HG02938 (cell line): ENCODE data around the gene HJURP.

Experiments used
- ATAC-seq: cut with Tn5 transposase; IDR thresholded peaks from one replicate; pipeline ENCODE4 v1.9.1; 2021; ENCODE audit warnings: mild to moderate bottlenecking, moderate library complexity; ENCODE audit not compliant: unreplicated experiment

The HJURP gene

DNA sequence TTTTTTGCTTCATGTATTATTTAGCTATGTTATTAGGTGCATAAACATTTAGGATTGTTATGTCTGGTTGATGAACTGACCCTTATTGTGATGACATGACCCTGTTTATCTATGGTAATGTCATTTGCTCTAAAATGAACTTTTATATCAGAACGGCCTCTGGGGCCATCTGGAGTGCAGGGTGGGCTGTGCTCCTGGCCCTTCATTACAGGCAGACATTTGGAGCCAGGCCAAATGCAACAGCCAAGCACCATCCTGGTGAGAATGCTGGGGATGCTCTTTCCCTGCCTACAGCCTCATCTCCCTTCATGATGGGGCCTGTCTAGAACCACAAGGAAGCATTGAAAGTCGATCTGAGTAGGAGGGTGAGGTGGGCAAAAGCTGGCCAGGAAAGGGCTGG is 38.0 kb downstream of the HJURP start:
- ATAC-seq: no peak

DNA sequence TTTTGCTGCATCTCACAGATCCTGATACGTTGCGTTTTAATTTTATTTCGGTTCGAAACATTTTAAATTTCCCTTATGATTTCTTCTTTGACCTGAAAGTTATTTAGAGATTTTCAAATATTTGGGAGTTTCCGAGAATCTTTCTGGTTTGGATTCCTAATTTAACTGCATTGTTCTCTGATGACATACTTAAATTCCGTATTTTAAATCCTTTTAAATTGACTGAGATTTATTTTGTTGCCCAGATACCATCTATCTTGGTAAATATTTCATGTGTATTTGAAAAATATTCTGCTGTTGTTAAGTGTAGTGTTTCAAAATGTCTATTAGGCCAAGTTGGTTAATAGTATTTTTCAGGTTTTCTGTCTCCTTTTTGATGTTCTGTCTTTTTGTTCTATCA is 38.5 kb downstream of the HJURP start:
- no peak for ATAC-seq

DNA sequence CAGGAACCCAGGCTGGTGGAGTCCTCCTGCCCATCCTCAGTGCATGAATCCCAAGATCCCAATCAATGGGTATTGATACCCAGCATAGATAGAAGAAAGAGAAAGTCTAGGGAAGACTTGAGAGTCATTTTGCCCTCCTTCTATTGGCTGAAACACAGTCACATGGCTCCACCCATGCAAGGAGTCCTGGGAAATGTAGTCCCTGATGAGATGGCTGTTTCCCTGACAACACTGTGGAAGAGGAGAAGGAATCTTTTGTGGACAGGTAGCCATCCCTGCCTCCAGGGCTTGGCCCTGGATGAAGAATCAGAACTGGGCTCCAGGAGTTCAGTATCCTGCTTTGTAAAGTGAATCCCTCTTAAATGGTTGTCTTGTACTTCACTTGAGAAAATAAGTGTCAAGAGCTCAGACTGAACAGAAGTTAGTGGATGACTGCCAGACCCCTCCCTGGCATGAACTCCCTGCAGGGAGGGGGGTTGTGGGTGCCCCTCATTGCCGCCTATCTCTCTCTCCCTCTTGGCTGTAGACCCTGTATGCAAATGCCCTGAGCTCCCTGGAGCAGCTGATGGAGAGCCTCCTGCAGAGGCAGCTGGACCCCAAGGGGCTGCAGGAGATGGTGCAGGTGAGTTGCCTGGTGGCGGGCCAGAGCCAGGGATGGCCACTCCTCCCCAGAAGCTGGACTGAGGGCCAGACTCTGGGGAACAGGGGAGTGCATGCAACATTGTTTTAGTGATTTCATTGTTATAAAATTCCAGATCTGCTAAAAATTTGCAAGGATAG is 40.1 kb downstream of the HJURP start:
- ATAC-seq: no peak

DNA sequence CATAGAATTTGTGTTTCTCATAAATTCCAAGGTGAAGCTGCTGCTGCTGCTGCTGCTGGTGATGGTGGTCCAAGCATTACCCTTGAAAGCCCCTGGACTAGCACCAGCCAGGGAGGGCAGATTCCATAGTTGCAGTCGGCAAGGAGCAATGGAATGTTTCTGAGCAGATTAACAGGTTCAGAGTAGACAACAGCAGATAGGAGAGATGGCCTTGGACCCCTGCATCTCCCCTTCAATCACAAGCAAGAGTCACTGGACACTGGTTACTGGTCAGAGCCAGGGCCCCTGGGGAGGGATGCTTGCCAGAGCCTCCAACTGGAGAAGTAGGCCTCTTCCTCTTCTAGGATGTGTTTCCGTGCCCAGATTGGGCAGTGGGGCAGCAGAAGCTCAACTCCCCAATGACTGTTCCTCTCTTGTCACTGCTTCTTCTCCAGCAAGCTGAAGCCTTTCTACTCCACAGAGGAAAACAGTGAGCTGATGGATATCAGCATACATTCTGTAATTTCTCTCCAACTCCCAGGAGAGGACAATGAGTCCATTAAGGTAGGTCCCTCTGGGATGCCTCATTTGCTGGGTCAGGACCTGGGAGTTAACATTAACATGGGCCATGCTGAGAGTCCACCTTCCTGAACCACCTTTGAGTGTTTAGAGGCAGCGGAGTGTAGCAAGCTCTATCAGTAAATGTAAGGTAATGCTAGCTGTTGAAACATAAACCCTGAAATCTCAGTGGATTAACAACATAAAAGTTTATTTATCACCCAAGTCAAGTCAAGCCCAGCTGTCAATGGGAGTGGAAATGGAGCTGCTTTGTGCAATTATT is 40.9 kb downstream of the HJURP start:
- no peak for ATAC-seq

DNA sequence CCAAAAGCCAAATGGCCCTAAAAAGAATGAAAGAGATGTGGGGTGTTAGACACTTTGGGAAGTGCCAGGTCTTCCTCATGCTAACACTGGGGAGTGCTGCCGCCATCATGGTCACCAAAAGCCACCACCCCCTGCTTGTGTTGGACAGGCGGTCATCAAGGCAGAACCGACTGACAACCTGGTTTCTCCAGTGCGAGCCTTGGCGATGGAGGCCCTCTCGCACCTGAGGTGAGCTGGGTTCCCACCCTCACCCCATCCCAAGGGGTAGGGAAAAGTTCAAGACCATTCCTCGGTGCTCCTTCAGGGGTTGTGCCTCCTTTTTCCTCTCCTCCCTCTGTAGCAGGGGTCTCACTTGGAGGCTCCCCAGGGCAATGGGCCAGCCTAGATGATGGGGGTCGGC is 42.6 kb downstream of the HJURP start:
- no peak for ATAC-seq

DNA sequence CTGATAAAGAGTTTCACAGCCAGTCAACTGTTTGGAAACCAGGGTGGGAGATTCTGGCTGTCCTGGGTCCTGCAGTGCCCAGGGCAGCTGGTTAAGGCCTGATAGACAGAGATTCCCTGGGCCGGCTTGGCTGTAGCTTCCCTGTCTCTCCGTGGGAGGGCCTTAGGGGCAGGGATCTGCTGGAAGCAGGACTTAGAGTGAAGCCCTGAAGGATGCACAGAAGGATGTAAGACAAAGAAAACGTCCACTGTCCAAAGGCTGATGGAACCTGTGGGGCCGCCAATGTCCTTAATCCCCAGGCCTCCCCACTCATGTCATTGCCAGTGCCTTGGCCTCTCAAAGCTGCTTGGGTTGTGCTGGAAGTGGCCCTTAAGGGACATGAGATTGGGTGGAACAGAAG is 43.2 kb downstream of the HJURP start:
- ATAC-seq: no peak

DNA sequence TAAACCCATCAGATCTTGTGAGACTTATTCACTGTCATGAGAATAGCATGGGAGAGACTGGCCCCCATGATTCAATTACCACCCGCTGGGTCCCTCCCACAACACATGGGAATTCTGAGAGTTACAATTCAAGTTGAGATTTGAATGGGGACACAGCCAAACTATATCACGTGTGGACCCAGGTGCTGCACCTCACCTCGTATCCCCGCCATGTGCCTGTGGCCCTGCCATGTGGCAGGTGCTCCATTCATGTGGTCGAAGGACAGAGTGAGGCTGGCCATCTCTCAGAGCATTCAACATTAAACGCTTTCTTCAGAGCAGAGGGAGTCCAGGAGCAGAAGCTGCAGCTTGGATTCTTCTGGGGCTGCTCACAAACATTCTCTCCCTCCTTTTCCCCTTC is 44.0 kb downstream of the HJURP start:
- ATAC-seq: no peak

DNA sequence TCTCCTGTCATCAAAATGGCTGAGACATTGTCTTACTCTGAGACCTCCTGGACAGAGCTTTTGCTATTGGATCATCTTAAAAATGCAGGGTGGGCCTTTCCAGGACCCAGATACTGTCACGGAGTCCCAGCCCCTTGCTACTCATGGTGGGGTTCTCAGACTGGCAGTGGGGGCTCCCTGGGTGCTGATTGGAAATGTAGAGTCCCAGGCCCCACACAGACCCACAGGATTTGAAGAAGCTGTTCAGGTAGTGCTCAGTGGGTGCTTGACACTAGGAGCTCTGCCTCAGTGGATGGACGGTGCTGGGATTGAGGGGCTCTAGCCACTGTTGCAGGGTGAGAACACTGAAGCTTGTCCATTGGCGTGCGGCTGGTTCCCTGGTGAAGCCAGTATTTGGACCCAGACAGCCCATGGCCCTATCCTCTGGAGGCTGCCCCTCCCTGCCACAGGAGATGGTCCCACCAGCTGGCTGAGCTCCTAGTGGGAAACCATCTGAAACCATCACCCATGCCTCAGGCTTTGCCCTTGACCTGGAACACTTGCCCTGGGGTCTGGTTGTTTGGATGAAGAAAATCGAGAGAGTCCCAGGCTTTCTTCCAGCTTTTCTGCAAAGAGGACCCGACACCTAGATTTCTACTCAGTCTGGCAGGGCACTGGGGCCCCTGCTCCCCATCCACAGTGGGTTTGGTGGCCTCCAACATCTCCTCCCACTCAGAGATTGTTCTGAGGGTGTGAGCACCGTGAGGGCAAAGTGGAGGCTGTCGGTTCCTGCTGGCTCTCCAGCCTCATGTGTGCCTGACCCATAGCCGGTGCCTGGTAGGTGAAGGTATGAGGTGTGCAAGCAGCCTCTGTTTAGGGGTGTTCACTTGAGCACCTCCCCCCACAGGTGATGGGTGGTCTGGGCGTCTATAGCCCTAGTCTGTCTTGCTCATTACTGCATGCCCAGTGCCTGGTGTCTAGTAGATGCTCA is 46.1 kb downstream of the HJURP start:
- ATAC-seq: no peak

DNA sequence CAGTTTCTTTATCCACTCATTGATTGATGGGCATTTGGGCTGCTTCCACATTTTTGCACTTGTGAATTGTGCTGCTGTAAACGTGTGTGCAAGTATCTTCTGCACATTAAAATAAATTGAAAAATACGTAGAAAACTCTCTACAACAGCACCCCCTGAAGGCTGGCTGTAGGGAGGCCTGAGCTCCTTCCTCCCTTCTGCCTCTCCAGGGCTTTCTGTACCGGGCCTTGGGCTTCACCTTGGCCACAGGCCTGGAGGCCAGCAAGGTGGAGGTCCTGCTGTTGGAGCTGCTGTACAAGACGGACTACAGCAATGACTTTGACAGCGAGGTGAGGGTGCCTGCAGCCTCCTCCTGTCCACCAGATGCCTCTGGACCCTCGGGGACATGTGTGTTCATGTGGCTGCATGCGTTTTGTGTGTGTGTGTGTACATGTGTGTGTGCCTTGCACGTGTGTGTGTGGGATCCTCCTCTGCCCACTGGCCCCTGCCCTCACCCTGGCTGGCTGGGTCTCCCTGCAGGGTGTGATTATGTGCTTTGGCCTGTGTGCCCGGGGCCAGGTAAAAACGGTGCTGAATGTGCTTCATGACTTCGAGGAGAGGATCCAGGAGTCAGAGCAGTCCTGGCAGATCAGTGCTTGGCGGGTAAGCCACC is 47.0 kb downstream of the HJURP start:
- no peak for ATAC-seq

DNA sequence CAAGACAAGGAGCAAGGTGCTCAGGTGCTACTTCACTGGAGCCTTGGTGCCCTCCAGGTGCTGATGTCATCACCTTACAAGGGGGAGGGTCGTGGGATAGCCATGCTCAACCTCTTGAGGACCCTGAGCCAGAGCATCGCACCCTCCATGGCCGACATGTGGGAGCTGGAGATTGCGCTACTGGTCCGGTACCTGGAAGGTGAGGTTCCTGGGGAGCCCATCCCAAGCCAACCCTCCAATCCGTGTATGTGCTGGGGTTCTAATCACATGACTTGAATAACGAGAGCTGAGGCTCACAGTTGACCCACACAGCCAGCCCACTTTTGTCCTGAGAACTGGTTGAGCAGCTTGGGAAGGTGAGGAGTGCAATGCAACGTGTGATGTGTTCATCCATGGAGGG is 50.3 kb downstream of the HJURP start:
- no peak for ATAC-seq

DNA sequence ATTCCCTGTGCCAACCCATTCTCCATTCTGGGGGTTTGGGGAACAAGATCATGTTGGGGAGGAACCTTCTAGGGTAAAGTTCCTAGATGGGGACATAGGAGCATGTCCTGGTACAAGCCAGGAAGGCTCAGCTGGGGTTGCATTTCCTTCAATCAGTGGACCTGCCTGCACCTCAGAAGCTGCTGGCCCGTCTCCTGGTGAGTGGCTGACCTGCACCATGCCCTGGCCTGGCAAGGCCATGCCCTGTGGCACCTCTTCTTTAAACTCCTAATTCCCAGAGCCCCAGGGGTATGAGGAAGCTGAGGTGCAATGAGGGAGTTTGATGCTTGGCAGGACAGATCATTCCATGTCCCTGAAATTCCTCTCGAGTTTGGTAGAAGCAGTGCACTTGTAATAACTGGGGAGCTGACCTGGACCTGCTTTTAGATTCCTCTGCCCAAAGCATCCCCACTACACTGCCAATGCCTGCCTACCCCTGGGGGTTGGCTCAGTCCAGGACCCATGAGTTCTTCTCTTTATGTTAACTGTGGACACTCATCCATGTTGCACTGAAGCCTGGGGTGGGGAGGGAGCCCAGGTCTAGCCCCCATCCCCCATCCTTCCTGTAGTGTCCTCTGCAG is 50.9 kb downstream of the HJURP start:
- ATAC-seq: no peak

DNA sequence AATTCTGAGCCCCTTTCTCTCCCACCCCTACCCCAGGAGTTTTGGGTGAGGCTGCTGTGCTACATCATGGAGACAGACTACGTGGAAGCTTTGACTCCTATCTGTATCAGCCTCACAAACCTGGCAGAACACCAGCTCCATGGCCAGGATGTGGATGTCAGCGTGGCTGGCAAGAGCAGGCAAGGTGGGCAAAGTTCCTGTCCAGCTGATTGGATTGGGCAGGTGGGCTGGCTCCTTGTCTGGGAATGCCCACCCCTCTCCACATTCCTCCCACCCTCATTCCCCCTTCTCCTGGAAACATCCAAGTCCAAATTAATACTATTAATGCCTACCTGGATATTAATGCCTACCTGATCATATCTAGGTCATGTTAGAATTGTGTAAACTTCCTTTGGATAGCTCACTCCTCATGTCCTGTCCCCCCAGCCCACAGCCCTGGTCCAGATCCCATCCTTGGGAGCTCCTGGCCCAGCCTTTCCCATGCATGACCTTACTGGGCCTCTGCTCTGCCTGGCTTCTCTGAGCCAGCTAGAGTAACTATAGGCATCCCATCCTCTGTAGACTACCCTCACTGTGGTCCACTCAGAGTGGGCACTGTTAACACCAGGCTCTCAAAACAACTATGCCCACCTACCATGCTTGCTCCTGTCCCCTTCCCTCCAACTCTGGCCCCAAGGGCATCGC is 52.1 kb downstream of the HJURP start:
- ATAC-seq: no peak

DNA sequence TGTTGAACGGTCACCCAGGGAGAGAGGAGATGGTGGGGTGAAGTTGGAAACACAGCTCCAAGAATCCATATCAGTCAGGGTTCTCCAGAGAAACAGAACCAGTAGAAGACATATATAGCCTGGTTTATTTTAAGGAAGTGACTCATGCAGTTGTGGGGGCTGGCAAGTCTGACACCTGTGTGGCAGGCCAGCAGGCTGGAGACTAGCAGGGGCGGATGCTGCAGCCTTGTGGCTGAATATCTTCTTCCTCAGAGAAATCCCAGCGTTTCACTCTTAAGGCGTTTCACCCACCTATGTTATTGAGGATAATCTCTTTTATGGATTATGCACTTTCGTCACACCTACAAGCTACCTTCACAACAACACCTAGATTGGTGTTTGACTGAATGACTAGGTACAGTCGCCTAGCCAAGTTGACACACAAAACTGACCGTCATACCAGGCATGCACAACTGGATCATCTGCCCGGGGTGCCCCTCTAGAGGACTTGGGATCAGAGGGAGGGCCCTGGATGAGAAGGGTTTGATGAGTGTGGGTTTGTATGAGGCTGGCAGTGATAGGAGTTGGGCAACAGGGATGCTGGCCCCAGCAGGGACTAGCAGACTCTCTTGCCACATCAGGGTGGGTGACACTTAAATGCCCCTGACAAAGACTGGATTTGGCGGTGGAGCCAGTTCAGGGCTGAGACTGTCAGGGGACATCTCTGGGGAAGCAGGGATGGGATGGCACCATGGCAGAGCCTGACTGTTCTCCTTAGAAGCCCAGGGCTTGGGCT is 52.8 kb downstream of the HJURP start:
- ATAC-seq: no peak

DNA sequence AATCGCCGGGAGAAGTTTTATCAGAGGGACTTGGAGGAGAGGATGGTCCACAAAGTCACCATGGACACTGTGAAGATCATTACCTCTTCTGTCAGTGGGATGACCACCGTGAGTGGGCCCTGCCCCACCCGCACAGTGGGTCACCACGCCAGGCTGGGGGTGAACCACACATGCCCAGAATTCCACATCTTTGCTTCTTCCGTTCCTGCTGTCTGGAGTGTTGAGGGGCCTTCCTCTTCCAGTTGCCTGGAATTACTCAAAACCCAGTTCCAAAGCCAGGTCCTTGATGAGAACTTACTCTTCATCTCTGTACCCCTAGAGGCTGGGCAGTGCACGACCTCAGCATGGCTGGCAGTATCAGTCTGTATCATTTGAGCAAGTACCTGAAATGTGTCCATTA is 54.1 kb downstream of the HJURP start:
- no peak for ATAC-seq

DNA sequence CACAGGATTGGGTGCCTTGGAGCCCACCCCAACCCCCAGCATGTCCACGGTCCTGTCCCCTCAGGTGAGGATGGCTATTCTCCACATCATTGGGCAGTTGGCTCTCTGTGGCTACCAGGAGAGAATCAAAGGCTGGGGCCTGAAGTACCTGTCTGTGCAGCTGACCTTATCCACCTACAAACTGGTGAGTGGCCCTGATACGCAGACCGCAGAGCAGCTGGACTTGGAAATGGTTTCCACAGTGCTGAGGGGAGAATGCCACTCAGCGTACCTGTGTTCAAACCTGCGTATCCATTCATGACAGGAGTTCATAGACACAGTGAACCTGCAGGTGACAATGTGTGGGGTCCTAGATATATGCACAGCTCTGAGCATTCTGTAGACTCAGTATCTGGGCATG is 54.6 kb downstream of the HJURP start:
- ATAC-seq: no peak

DNA sequence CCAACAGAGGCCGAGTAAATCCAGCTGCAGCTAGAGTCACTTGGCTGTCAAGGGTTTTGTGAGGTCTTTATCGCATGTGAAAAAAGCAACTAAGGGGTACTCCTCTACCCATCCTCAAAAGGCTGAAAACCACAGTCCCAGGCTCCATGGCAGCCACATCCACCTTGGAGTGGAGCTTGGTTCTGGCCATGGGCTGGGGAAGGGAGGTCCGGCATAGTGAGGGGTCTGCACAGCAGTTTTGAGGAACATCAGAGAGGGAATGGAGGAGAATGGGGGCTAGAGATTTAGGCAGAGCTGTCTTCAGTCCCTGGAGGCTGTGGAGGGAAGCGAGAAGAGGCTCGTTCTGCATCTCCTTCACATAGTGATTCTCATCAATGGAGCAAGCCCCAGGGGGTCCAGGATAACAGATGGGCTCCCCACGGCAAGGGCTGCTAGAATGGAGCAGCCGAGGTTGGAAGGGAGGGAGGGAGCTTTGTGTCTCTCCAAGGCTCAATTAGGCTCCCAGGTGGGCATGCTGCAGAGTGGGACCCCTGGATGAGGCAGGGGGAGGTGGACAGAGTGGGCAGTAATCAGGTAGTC is 55.2 kb downstream of the HJURP start:
- no peak for ATAC-seq

DNA sequence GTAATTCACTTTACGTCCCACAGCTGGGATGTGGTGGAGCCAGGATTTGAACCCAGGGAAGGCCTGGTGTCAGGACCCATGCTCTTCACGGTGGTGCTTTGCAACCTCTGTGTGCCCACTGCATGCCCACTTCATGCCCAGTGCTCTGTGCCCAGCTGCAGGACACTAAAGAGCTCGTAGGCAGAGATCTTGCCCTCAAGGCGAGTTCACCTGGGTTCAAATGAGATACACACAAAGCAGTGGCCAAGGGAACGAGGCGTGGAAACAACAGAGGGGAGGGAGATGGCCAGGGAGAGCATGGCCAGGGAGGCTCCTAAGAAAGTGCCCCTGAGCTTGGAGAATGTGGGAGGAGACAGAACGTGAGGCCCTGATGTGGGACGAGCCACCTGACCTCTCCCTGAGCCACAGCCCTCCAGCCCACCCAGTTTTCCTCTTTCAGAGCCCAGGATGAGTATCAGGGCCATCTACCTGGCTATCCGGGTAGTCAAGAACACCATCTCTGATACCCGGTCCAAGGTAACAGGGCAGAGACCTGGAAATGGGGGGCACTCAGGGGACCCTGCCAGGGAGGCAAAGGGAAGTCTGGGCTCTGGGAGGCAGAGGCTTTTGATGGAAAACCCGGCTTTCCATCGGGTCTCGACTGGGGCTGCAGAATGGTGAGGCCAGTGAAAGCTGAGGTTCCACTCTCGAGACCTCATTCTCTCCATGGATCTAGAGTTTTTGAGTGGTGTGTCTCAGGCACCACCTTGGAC is 55.8 kb downstream of the HJURP start:
- no peak for ATAC-seq

DNA sequence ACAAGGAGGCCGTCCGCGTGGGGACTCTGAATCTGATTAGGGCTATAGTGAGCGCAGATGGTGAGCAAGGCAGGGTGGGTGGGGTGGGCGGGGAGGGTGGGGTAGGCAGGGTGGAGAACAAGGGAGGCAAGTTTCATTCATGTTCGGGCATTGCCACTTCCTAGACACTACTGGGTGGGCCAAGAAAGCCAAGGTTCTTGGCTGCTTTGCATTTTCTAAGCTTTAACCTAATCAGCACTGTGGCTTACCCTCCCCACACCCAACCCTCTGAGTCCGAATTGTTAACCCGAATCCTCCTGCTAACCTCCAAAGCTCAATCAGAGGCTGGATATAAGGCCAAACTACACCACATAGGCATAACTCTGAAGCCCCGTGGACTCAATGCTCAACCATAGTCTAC is 58.1 kb downstream of the HJURP start:
- no peak for ATAC-seq
